Stimulated activated CD4-positive, alpha-beta T cell treated with anti-CD3 and anti-CD28 coated beads, Interleukin-12 subunit alpha, Interleukin-12 subunit beta, amount 100 ng/mL, for 48 hours (primary cell): ENCODE data around the gene SLC25A12.
"Not testable (repeated sequence)": the region's sequence is repeated elsewhere in the genome, so short reads cannot be mapped to it uniquely, and the experiment has no call there.

Source experiments
- DNase-seq, 3 donors: peaks; one replicate each; pipeline ENCODE4 v3.0.0-alpha.2; 2020; ENCODE audit warnings: low read depth in 2 of 3, low spot score in 1 of 3

SLC25A12 gene

DNA sequence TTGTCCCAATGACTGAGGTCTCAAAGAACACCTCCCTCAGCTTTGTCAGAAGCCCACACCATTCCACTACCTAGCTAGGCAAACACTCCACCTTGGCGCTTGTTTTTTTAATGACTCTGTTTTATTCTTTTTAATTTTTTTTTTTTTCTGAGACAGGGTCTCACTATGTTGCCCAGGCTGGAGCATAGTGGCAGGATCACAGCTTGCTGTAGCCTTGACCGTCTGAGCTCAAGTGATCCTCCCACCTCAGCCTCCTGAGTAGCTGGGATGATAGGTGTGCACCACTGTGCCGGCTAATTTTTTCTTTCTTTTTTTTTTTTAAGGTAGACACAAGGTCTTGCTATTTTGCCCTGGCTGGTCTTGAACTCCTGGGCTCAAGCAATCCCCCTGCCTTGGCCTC, 101.9 kb downstream of the SLC25A12 start:
- DNase-seq: no peak

DNA sequence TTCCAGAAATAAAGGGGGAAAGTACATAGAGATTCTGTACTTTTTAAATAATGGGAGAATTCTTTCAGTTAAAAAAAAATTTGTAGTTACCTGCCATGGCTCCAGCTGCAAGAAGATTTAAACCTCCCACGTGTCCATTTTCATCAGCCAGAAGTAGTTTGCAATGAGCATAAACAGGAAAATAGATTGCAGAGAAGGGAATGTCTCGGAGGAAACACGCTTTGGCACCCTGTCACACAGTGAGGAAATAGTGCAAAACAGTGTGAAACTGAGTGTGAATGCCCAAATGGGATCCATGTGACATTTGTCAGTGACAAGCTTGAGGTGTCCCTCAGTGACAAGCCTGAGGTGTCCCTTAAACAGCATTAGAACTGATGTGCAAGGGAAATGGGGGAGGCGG, 102.7 kb downstream of the SLC25A12 start:
- no peak for DNase-seq

DNA sequence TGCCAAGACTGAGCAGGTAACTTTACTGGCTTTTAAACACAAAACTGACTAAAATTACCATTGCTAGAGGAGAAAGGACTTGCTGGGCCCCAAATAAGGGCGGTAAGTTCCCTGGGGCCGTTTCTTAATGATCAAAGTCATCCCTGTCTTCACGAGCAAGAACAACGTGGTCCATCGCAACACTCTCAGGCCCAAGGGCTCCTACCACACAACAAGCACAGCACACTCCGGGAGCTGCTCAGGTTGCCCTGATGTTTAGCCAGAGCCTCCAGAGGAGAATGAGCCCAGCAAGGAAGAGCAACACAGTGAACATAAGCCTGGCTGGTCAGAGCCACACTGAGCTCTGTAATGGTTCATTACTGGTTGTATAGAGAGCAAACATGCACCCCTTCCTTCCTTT, 104.1 kb downstream of the SLC25A12 start:
- no peak for DNase-seq

DNA sequence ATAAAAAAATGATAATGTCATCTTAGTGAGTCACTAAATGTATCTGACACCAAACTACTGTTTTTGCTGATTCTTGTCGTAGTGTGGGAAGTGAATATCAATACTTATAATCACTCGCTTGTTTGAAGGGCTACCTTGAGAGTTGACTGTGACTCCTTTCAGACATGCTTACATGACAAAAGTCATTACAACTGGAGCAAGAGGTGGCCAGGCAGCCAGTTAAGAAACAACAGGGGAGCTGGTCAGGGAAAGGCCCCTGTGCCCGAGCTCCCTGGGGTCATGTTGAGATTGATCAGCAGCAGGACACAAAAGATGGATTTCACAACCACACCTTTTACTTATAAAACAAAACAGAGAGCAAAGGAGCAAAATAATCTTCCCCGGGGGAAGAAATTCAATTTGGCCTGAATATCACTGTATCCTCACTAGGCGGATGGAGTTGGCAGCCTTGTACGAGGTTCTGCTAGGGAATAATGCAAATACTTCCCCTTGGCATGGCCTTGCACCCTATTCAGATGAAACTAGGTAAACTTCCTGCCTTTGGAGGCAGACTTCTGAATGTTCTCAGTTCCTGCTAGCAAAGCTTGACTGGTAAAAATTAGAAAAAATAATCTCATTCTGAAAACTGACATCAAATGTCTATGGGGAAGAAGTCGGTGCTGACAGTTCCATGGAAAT, 105.6 kb downstream of the SLC25A12 start:
- no peak for DNase-seq

DNA sequence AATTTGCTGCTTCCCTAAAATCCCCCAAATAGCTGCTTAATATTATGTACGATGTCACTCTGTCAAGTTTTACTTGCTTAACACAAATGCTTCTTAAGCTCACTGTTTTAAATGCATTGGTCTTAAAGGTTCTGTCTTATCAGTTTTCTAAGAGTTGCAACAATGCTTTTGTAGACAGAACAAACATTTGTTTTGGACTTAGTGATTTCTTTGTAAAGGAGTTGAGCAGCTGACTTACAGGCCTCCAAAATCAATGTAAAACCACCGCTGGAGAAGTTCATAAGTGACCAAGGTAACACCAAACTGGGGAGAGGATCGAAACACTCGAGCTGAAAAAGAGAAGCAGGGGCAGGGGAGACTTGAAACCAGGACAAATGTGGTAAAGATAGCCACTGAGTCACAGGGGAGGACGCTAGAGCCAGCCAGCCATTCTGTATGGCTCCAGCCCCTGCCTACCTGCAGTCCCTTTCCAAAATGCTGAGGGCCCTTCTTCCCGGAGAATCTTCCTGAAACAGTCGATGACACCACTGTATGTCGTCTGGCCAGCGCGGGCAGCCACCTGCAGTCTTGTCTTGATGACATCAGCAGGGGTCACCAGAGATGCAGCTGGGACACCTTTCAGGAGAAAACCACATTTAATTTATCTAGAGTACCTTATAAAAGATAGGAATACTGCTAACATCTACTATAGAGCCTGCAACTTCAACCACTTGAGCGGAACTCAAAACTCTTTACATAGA, 106.5 kb downstream of the SLC25A12 start:
- DNase-seq: no peak

DNA sequence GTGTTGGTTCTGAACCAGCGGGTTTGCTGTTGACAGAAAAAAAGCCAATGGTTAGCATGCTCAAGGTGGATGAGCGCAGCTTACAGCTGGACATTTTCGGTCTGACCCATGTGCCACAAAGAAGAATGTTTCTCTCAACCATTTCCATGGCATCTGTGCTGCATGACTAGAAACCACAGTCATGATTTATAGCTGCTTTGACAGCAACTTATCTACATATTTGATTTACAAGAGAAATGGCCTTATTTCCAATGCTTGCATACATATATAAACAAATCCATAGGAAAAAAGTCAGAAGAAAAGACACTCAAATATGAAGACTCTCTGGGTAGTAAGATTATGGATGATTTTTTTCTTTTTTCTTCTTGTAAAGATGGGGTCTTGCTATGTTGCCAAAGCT, 108.6 kb downstream of the SLC25A12 start:
- no peak for DNase-seq

DNA sequence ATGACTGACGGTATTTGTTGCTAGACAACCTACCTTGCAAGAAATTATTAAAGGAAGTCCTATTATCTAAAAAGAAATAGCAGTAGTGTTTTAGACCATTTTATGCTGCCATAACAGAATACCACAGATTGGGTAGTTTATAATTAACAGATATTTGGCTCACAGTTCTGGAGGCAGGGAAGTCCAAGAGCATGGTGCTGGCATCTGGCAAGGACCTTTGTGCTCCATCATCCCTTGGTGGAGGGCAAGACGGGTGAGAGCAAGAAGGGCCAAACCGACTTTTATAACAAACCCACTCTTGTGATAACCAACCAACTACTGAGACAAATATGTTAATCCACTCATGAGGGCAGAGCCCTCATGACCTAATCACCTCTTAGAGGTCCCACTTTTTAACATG, 115.5 kb downstream of the SLC25A12 start:
- DNase-seq: no peak

DNA sequence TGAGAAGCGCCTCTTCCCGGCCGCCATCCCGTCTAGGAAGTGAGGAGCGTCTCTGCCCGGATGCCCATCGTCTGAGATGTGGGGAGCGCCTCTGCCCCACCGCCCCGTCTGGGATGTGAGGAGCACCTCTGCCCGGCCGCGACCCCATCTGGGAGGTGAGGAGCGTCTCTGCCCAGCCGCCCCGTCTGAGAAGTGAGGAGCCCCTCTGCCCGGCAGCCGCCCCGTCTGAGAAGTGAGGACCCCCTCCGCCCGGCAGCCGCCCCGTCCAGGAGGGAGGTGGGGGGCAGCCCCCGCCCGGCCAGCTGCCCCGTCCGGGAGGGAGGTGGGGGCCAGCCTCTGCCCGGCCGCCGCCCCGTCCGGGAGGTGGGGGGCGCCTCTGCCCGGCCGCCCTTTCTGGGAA, 119.5 kb downstream of the SLC25A12 start:
- DNase-seq: not testable (repeated sequence)

GRCh38 chr2:171772373-171772772, 121.7 kb downstream of the SLC25A12 start:
- no peak for DNase-seq

- DNase-seq: no peak
These were observed 122.6 kb downstream of the SLC25A12 start for GRCh38 chr2:171771463-171771862.

DNA sequence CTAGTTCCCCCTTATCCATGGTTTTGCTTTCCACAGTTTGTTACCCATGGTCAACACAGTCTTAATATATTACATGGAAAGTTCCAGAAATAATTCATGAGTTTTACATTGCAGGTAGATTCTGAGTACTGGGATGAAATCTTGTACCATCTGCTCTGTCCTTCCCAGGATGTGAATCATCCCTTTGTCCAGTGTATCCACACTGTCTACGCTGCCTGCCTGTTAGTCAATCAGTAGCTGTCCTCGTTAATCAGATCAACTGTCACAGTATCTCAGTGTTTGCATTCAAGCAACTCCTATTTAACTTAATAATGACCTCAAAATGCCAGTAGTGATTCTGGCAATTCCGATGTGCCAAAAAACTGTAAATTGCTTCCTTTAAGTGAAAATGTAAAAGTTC, 130.4 kb downstream of the SLC25A12 start:
- no peak for DNase-seq

- DNase-seq: no peak
These were observed 131.0 kb downstream of the SLC25A12 start for GRCh38 chr2:171762879-171763573.

DNA sequence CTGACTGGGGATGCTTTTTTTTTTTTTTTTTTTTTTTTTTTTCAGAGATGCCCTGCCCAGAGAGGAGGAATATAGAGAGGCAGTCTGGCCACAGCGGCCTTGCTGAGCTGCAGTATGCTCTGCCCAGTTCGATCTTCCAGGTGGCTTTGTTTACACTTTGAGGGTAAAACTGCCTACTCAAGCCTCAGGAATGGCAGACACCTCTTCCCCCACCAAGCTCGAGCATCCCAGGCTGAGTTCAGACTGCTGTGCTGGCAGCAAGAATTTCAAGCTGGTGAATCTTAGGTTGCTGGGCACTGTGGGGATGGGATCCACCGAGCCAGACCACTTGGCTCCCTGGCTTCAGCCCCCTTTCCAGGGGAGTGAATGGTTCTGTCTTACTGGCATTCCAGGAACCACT, 132.9 kb downstream of the SLC25A12 start:
- not testable (repeated sequence) for DNase-seq

DNA sequence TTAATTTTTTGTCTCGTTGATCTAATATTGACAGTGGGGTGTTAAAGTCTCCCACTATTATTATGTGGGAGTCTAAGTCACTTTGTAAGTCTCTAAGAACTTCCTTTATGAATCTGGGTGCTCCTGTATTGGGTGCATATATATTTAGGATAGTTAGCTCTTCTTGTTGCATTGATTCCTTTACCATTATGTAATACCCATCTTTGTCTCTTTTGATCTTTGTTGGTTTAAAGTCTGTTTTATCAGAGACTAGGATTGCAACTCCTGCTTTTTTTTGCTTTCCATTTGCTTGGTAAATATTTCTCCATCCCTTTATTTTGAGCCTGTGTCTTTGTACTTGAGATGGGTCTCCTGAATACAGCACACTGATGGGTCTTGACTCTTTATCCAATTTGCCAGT, 135.3 kb downstream of the SLC25A12 start:
- not testable (repeated sequence) for DNase-seq

GRCh38 chr2:171754254-171754939, 139.6 kb downstream of the SLC25A12 start:
- DNase-seq: no peak

GRCh38 chr2:171747371-171747770, 146.7 kb downstream of the SLC25A12 start:
- no peak for DNase-seq

DNA sequence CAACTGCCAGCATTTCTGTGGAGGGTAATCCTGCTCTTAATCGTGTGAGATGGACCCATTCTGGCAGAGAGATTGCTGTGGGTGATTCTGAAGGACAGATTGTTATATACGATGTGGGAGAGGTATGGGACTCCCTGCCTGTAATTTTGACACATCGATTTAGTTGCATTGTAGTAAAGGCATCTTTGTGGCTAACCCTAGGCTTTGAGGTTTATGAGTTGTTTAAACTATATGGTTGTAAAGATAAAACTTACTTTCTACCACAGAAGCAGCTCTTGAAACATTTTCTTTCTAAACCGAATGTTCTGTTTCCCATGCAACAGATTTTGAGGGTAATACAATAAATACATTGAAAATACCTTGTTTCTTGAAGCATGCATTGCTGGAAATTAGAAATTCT, 148.2 kb downstream of the SLC25A12 start:
- no peak for DNase-seq

GRCh38 chr2:171745141-171745540, 148.9 kb downstream of the SLC25A12 start:
- no peak for DNase-seq

- no peak for DNase-seq
These were observed 151.3 kb downstream of the SLC25A12 start for GRCh38 chr2:171742760-171743159.

DNA sequence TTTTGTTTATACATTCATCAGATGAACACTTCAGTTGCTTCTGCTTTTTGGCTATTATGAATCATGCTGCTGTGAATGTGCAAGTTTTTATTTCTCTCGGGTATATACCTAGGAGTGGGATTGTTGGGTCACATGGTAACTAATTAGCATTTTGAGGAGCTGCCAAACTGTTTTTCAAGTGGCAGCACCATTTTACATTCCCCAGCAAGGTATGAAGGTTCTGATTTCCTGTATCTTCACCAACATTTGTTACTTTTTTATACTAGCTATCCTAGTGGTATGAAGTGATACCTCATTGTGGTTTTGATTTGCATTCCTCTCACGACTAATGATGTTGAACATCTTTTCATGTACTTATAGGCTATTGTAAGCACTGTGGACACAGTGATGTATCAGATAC, 152.9 kb downstream of the SLC25A12 start:
- DNase-seq: no peak

- no peak for DNase-seq
These were observed 157.9 kb downstream of the SLC25A12 start for GRCh38 chr2:171735991-171736710.
